DND-41 (cell line): ENCODE data around the gene SMTN.

Experiments
- ATAC-seq: fragments of 200-7000 bp; cut with Tn5 transposase; 3 replicates; pipeline ENCODE4 v1.9.1; 2021; ENCODE audit warnings: low read depth; ENCODE audit not compliant: insufficient read depth
- DNase-seq: peaks from one replicate; pipeline ENCODE4 v3.0.0-alpha.2; 2020
- H2AFZ ChIP-seq: 2 replicates; pipeline ENCODE4 v1.6.0; 2012; ENCODE audit warnings: low read depth, low read length
- H3K27ac ChIP-seq: 2 replicates; pipeline ENCODE4 v1.5.1; 2012; ENCODE audit warnings: low read length, inconsistent platforms
- H3K27me3 ChIP-seq: fragments of 200-600 bp; sonication (generic); 2 replicates; pipeline ENCODE4 v1.6.0; 2012; ENCODE audit warnings: low read length, mild to moderate bottlenecking, inconsistent platforms; ENCODE audit not compliant: insufficient read depth, poor library complexity
- H3K36me3 ChIP-seq: 2 replicates; pipeline ENCODE4 v1.5.1; 2012; ENCODE audit warnings: low read length, inconsistent platforms; ENCODE audit not compliant: insufficient read depth
- H3K4me1 ChIP-seq: 2 replicates; pipeline ENCODE4 v1.5.1; 2012; ENCODE audit warnings: mild to moderate bottlenecking, low read length; ENCODE audit not compliant: insufficient read depth
- H3K4me2 ChIP-seq: 2 replicates; pipeline ENCODE4 v1.6.0; 2012; ENCODE audit warnings: mild to moderate bottlenecking, moderate library complexity, low read length, inconsistent platforms; ENCODE audit not compliant: insufficient read depth
- H3K4me3 ChIP-seq, 2 experiments: fragments of 200-600 bp in 1 of 2; shearing (Covaris generic) in 1 of 2; 2 replicates each; pipeline ENCODE4 v1.5.1; 2012 to 2016; ENCODE audit warnings: inconsistent platforms in 2 of 2, low read length in 2 of 2, mild to moderate bottlenecking in 2 of 2, low read depth in 1 of 2, moderate library complexity in 1 of 2
- H3K79me2 ChIP-seq: 2 replicates; pipeline ENCODE4 v1.6.0; 2012; ENCODE audit warnings: low read length, inconsistent platforms; ENCODE audit not compliant: insufficient read depth
- H3K9ac ChIP-seq: 2 replicates; pipeline ENCODE4 v1.6.0; 2012; ENCODE audit warnings: low read depth, mild to moderate bottlenecking, inconsistent platforms, low read length, moderate library complexity
- H3K9me3 ChIP-seq: 2 replicates; pipeline ENCODE4 v1.5.1; 2012; ENCODE audit warnings: low read length, moderate library complexity, mild to moderate bottlenecking, inconsistent platforms; ENCODE audit not compliant: insufficient read depth, severe bottlenecking
- H4K20me1 ChIP-seq: 2 replicates; pipeline ENCODE4 v1.6.0; 2012; ENCODE audit warnings: low read length; ENCODE audit not compliant: insufficient read depth
- CTCF ChIP-seq: IDR thresholded peaks from 2 replicates; pipeline ENCODE4 v1.5.1; 2012; ENCODE audit warnings: borderline replicate concordance, low read length, moderate library complexity, mild to moderate bottlenecking; ENCODE audit not compliant: poor library complexity, severe bottlenecking; ENCODE audit errors: extremely low read depth
- EZH2 ChIP-seq: IDR thresholded peaks from 3 replicates; pipeline ENCODE4 v1.6.1; 2012; ENCODE audit warnings: borderline replicate concordance, low read depth, mild to moderate bottlenecking, moderate library complexity, low read length, inconsistent platforms; ENCODE audit not compliant: severe bottlenecking

SMTN gene

DNA sequence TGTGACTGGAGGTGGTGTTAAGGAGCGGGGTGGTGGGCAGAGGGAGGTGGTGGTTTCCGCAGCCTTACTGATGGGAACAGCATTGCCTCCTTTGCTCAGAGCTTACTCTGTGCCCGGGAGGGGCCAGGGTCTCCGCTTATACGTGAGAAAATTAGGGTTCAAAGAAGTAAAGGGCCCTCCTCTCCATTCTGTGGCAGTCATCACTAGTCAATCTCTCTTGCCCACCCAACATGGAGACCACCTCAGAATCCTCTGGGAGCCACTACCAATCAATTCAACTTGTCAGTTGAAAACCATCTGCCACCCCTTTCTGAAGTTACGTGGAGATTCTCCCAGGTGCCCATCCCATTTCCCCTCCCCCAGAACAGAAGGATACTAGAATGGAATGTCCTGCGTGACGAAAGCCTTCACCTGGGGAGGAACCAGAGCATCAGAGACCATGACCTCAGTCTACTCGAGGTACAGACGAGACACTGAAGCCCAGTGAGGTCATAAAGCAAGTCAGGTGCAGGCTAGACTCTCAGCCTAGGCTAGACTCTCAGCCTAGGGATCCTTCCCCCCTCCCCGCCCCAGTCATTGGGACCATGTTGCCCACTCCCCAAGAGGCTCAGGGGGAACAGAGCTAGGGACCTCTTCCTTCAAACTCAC lies 24.3 kb downstream of the SMTN start:
- Histone ChIP-seq H3K9ac (no peak overlapping the region), H2AFZ (no peak overlapping the region), H3K36me3 (peaks cover 6% of the 10 kb centered on the region), H3K4me3 (no peak overlapping the region), H3K79me2 (no peaks in the 10 kb centered on the region), H4K20me1 (no peaks in the 10 kb centered on the region; the same call in 1 of the 2 replicates), H3K9me3 (no peaks in the 10 kb centered on the region), H3K27ac (no peak overlapping the region), H3K4me1 (peaks cover 16% of the 10 kb centered on the region), H3K27me3 (no peaks in the 10 kb centered on the region), H3K4me2 (no peak overlapping the region)
- DNase-seq, result no peak
- TF ChIP-seq CTCF (no peak), EZH2 (no peak)
- ATAC-seq, result no peak

GRCh38 chr22:31106001-31106571 lies 25.0 kb downstream of the SMTN start:
- peaks cover 2% of the 10 kb centered on the region for H3K36me3 ChIP-seq
- no peak overlapping the region for H3K9ac ChIP-seq
- ATAC-seq, result no peak

GRCh38 chr22:31106731-31107177 lies 25.6 kb downstream of the SMTN start:
- H2AFZ ChIP-seq, result no peak overlapping the region
- no peak overlapping the region for H3K9ac ChIP-seq
- no peaks in the 10 kb centered on the region for H3K79me2 ChIP-seq
- H3K4me1 ChIP-seq, result peaks cover 16% of the 10 kb centered on the region
- H4K20me1 ChIP-seq, result no peaks in the 10 kb centered on the region; the same call in 1 of the 2 replicates
- no peak for DNase-seq
- no peaks in the 10 kb centered on the region for H3K9me3 ChIP-seq
- no peak for ATAC-seq
- no peak for TF ChIP-seq EZH2
- no peak for TF ChIP-seq CTCF
- H3K4me3 ChIP-seq, result no peak overlapping the region; a peak in 1 of 4 replicates
- H3K4me2 ChIP-seq, result peak overlapping the region; percentile 85
- H3K36me3 ChIP-seq, result no peaks in the 10 kb centered on the region
- no peaks in the 10 kb centered on the region for H3K27me3 ChIP-seq
- H3K27ac ChIP-seq, result no peak overlapping the region

More at GRCh38 chr22:31106001-31106571, 25.0 kb downstream of the SMTN start:
- no peak for DNase-seq
- TF ChIP-seq CTCF (no peak), EZH2 (no peak)
- H3K27ac ChIP-seq, result no peak overlapping the region
- H4K20me1 ChIP-seq, result no peaks in the 10 kb centered on the region; the same call in 1 of the 2 replicates
- H3K4me1 ChIP-seq, result peaks cover 16% of the 10 kb centered on the region
- no peak overlapping the region for H3K4me2 ChIP-seq
- H3K9me3 ChIP-seq, result no peaks in the 10 kb centered on the region
- no peak overlapping the region for H3K4me3 ChIP-seq
- no peaks in the 10 kb centered on the region for H3K79me2 ChIP-seq
- no peaks in the 10 kb centered on the region for H3K27me3 ChIP-seq
- H2AFZ ChIP-seq, result no peak overlapping the region
